Lung (tissue), 12 donors: Measurements from ENCODE around the gene MAP3K7. TPM values are rescaled to one million over a fixed set of nuclear protein-coding genes. Genes with fewer than 3 reads are reported as not detected.
A peak's percentile ranks its signal among the peaks of the same experiment; 100 is the strongest.

Source experiments
- ATAC-seq: fragments of 200-7000 bp; cut with Tn5 transposase; one replicate; pipeline ENCODE4 v1.9.1; 2020; ENCODE audit warnings: moderate number of reproducible peaks; ENCODE audit not compliant: insufficient read depth, low FRiP score
- DNase-seq, 3 donors: peaks; one replicate each; pipeline ENCODE4 v3.0.0-alpha.2; 2013 to 2017
- H3K27ac ChIP-seq, 2 donors: one replicate each; pipeline ENCODE4 v1.5.1; 2013; ENCODE audit warnings: mild to moderate bottlenecking in 2 of 2, moderate library complexity in 2 of 2, control low read depth in 1 of 2, inconsistent platforms in 1 of 2, low read depth in 1 of 2, low read length in 1 of 2
- H3K27me3 ChIP-seq, 3 donors: one replicate each; pipeline ENCODE4 v1.5.1; 2013; ENCODE audit warnings: low read length in 2 of 3; ENCODE audit not compliant: control insufficient read depth in 3 of 3, insufficient read depth in 3 of 3
- H3K36me3 ChIP-seq, 4 donors: one replicate each; pipeline ENCODE4 v1.5.1; 2013; ENCODE audit warnings: low read length in 4 of 4, mild to moderate bottlenecking in 1 of 4, moderate library complexity in 1 of 4; ENCODE audit not compliant: control insufficient read depth in 4 of 4, insufficient read depth in 4 of 4
- H3K4me1 ChIP-seq, 5 donors: one replicate each; pipeline ENCODE4 v1.5.1; 2013; ENCODE audit warnings: low read length in 5 of 5, mild to moderate bottlenecking in 2 of 5, moderate library complexity in 1 of 5; ENCODE audit not compliant: control insufficient read depth in 5 of 5, insufficient read depth in 5 of 5
- H3K4me3 ChIP-seq: one replicate; pipeline ENCODE4 v1.5.1; 2013; ENCODE audit warnings: mild to moderate bottlenecking, control low read depth, moderate library complexity
- H3K9ac ChIP-seq, 2 donors: one replicate each; pipeline ENCODE4 v1.5.1; 2013; ENCODE audit warnings: low read length in 2 of 2, control low read depth in 1 of 2; ENCODE audit not compliant: insufficient read depth in 1 of 2
- H3K9me3 ChIP-seq, 4 donors: one replicate each; pipeline ENCODE4 v1.5.1; 2013; ENCODE audit warnings: low read length in 3 of 4, mild to moderate bottlenecking in 1 of 4, moderate library complexity in 1 of 4; ENCODE audit not compliant: control insufficient read depth in 4 of 4, insufficient read depth in 3 of 4
- WGBS, 2 donors: extraction: QIAGEN DNeasy Blood & Tissue Kit; methylation state at CpG; one replicate each; pipeline ENCODE4 v1.1.7; 2013; 5-methylcytosine and 5-hydroxymethylcytosine counted together
- polyA plus RNA-seq, 2 donors: library from polyadenylated mRNA; stranded (reverse); fragments of 200-250 nt; gene quantifications; one replicate each; pipeline ENCODE4 v1.2.1, GENCODE V29; 2013
- total RNA-seq, 2 donors: library from RNA; depleted of rRNA in 1 of 2; stranded (reverse); fragments of >200 nt in 1 of 2; gene quantifications; one replicate each; pipeline ENCODE4 v1.2.1, GENCODE V29; 2014 to 2021
- TF ChIP-seq, protein P1 (sequence below): IDR thresholded peaks from 2 replicates; pipeline ENCODE4 v1.5.1; 2012; ENCODE audit warnings: mild to moderate bottlenecking; ENCODE audit errors: control extremely low read depth, extremely low read depth
- donor health status: control.
- donor health status: control.
- donor health status: Bipolar disorder and iron deficiency.
- donor health status: healthy.
- donor health status: DM: yes; HTN: yes; CAD: no.

The MAP3K7 gene
- total and polyA plus RNA-seq, 4 donors: 10.5 to 45.8 (median 15.7) TPM

GRCh38 chr6:90610751-90611542 lies 24.1 kb upstream of the MAP3K7 start:
- ATAC-seq (peak; percentile 64), DNase-seq (peak; percentile 67 to 79 (median 69))
- peak overlapping the region; percentile 42 for H3K4me3 ChIP-seq
- H3K36me3 ChIP-seq: no peaks in the 10 kb centered on the region
- peak overlapping the region in 1 of 2 donors; percentile 34 for H3K27ac ChIP-seq
- peaks cover 0 to 4% (median 0%) of the 10 kb centered on the region in 5 donors for H3K4me1 ChIP-seq
- peak overlapping the region in 1 of 2 donors; percentile 79 for H3K9ac ChIP-seq
- peaks cover 0 to 3% (median 0%) of the 10 kb centered on the region in 4 donors for H3K9me3 ChIP-seq
- WGBS, 2 donors: 1% methylated on average over 61 to 72 of the region's 72 CpGs
- H3K27me3 ChIP-seq: peaks cover 0 to 27% (median 2%) of the 10 kb centered on the region in 3 donors
- TF ChIP-seq, protein P1, sequence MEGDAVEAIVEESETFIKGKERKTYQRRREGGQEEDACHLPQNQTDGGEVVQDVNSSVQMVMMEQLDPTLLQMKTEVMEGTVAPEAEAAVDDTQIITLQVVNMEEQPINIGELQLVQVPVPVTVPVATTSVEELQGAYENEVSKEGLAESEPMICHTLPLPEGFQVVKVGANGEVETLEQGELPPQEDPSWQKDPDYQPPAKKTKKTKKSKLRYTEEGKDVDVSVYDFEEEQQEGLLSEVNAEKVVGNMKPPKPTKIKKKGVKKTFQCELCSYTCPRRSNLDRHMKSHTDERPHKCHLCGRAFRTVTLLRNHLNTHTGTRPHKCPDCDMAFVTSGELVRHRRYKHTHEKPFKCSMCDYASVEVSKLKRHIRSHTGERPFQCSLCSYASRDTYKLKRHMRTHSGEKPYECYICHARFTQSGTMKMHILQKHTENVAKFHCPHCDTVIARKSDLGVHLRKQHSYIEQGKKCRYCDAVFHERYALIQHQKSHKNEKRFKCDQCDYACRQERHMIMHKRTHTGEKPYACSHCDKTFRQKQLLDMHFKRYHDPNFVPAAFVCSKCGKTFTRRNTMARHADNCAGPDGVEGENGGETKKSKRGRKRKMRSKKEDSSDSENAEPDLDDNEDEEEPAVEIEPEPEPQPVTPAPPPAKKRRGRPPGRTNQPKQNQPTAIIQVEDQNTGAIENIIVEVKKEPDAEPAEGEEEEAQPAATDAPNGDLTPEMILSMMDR: no peak

DNA sequence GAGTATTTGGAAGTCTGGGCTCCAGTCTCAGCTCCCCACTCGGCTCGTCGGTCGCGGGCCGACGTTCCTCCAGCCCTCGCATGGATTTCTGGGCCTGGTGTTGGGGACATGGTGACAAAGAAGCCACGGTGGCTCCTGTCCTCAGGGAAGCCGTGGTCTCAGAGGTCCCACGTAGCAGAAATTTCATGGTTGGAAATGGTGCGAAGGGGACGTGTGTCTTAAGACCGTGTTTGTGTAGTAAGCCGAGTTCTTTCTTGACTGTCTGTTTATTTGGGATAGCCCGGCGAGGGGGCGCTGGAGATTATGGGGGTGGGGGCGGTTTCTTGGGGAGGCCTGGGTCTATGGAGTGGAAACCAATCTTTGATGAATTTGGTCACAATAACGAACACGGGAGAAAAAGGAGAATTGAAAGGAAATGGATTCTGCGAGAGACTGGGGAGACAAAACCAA lies 23.5 kb upstream of the MAP3K7 start:
- Histone ChIP-seq H3K27ac (peak overlapping the region in 1 of 2 donors; percentile 6), H3K4me3 (peak overlapping the region; percentile 42), H3K27me3 (peaks cover 0 to 27% (median 2%) of the 10 kb centered on the region in 3 donors), H3K4me1 (peaks cover 0 to 4% (median 0%) of the 10 kb centered on the region in 5 donors), H3K9me3 (peaks cover 0 to 2% (median 0%) of the 10 kb centered on the region in 4 donors), H3K36me3 (no peaks in the 10 kb centered on the region), H3K9ac (peak overlapping the region in 1 of 2 donors; percentile 79)
- TF ChIP-seq, protein P1: no peak
- DNase-seq (peak in 2 of 3 donors; percentile 51 to 66), ATAC-seq (no peak)
- WGBS, 2 donors: 3 to 8% methylated on average over 22 of the region's 22 CpGs

DNA sequence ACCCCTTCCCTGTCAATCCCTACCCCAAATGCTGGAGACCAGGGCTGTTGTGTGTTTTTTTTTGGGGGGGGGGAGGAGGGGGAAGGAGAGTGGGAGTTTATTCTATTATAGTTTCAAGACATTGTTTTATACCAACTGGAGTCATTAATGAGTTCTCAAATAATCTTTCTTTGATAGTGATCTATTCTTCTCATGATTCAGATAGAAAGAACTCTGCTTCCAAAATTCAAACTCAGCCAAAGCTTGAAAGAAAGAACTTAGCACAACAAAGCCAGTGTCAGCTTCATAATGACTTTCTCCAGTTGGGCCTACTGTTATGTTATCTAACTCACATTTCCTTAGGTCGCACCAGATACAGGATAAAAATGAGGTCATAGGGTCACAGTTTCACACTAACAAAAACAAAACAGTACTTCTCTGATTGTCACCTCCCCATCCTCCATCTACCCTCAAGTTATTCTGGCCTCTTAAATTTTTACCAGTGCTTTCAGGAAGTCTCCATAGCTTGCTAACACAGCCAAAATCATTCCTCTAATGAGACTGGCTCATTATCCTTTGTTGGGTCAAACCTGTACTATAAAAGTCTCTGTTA lies 19.0 kb upstream of the MAP3K7 start:
- ATAC-seq (no peak), DNase-seq (no peak)
- Histone ChIP-seq H3K9ac (no peak overlapping the region), H3K9me3 (peaks cover 0 to 2% (median 0%) of the 10 kb centered on the region in 4 donors), H3K4me3 (no peak overlapping the region), H3K4me1 (peaks cover 0 to 3% (median 0%) of the 10 kb centered on the region in 5 donors), H3K27me3 (peaks cover 0 to 2% (median 0%) of the 10 kb centered on the region in 3 donors), H3K27ac (no peak overlapping the region), H3K36me3 (no peaks in the 10 kb centered on the region)
- TF ChIP-seq, protein P1: no peak
- WGBS, 2 donors: 53 to 64% methylated on average over 1 of the region's 1 CpG
